Measurements from ENCODE around the gene KY.

Gene KY

DNA sequence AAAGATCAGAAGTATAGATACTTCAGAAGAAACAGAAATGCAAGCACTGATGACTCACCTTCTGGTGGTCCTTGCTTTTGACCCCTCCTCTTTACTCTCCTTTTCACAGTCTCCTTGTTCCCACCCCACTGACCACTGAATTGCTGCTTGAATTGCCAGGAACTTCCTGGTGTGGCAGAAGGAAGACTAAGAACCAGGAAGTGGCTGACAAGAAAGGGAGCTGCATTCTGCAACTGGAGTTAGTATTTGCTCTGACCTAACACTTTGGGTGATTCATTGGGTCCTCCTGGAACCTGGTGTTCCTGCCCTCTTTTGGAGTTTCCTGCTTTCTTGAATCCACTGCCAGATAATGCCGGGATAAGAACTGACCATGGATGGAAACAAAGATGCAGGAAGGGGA is 23.0 kb downstream of the KY start:
- TF ChIP-seq, protein P1, sequence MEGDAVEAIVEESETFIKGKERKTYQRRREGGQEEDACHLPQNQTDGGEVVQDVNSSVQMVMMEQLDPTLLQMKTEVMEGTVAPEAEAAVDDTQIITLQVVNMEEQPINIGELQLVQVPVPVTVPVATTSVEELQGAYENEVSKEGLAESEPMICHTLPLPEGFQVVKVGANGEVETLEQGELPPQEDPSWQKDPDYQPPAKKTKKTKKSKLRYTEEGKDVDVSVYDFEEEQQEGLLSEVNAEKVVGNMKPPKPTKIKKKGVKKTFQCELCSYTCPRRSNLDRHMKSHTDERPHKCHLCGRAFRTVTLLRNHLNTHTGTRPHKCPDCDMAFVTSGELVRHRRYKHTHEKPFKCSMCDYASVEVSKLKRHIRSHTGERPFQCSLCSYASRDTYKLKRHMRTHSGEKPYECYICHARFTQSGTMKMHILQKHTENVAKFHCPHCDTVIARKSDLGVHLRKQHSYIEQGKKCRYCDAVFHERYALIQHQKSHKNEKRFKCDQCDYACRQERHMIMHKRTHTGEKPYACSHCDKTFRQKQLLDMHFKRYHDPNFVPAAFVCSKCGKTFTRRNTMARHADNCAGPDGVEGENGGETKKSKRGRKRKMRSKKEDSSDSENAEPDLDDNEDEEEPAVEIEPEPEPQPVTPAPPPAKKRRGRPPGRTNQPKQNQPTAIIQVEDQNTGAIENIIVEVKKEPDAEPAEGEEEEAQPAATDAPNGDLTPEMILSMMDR (IDR thresholded peaks at IDR 0.05): no peak

DNA sequence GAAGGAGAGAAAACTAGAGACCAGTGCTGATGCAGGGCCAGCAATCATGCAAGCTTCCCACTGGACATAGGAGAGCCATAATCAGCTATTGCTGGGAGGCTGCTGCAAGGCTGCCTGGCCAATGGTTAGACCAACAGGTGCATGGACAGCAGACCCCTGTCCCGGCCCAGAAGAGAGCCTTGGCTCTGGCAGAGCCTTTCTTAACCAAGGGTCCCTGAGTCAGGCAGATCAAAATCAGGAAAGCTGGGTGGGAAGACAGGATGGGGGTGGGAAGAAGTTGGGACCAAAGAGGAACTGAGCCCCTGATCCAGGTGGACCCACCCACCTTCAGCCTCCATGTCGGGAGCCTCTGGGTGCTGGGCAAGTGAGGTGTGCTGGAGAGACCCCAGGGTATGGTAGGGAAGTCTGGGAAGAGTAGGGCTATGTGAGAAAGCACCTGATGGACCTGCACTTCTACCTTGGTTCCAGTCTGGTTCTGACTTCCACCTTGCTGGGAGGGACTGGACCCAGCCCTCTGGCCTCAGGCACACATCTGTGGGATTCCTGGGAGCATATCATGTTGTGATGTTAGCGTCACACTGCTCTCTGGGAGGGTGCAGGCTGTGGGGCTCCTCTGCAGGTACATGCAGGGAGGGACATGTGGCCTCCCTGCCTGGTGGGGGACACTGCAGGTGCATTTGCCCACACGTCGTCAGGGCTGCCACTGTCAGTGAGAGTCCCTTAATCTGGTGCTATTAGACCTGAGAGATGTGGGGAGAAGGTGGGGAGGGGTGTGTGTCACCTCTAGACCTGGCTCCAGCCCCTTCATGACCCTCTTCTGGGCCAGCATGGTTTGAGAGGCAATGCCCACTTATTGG is 24.7 kb downstream of the KY start:
- TF ChIP-seq, protein P1 (IDR thresholded peaks at IDR 0.05): no peak

DNA sequence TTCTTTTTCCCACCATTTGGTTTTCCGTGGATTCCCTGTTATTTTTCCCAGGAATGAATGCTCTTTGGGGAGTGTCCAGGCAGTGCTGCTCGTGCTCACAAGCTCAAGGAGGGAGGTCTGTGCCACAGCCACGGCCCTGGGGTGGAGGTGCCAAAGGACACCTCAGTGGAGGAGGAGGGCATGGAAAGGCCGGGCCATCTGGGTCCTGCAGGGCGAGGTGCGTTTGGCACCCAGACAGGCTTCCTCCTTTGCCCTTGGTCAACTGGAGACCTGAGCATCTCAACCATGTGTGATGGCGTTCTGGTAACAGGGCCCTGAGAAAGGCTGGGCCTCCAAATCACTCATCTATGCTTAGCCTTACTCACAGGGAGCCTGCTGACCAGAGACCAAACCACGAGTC is 25.4 kb downstream of the KY start:
- TF ChIP-seq, protein P1 (IDR thresholded peaks at IDR 0.05): no peak

- TF ChIP-seq, protein P1 (IDR thresholded peaks at IDR 0.05): no peak
Observed at GRCh38 chr3:134624537-134625287, 26.1 kb downstream of the KY start.

- TF ChIP-seq, protein P1 (IDR thresholded peaks at IDR 0.05): no peak
Observed at GRCh38 chr3:134623615-134624245, 27.1 kb downstream of the KY start.

- TF ChIP-seq, protein P1 (IDR thresholded peaks at IDR 0.05): no peak
Observed at GRCh38 chr3:134622806-134623365, 27.9 kb downstream of the KY start.

- TF ChIP-seq, protein P1 (IDR thresholded peaks at IDR 0.05): no peak
Observed at GRCh38 chr3:134621854-134622253, 29.0 kb downstream of the KY start.

Measured in LNCAP (cell line).